ENCODE measurements around the gene PARP15.

- no peak for TF ChIP-seq CTCF (IDR thresholded peaks at IDR 0.05)
- TF ChIP-seq EZH2phosphoT487 (IDR thresholded peaks at IDR 0.05): no peak
Observed at GRCh38 chr3:122581622-122582021, 4.2 kb downstream of the PARP15 start.
